Keratinocyte (primary cell): Measurements from ENCODE around the gene HDGFL1. TPM values are rescaled to one million over a fixed set of nuclear protein-coding genes. Genes with fewer than 3 reads are reported as not detected.

Experiments
- DNase-seq: peaks from one replicate; pipeline ENCODE4 v3.0.0-alpha.2; 2011; ENCODE audit warnings: low read depth, missing footprints, low spot score
- FAIRE-seq: peaks from 2 replicates; lab custom pipeline; 2011; peaks lifted over from hg19 to GRCh38; lab: Jason Lieb, UNC
- H2AFZ ChIP-seq: 2 replicates; pipeline ENCODE4 v1.6.0; 2012; ENCODE audit warnings: low read length, control low read depth, inconsistent platforms; ENCODE audit not compliant: control insufficient read depth
- H3K27ac ChIP-seq: 2 replicates; pipeline ENCODE4 v1.5.1; 2011; ENCODE audit warnings: low read length; ENCODE audit not compliant: control insufficient read depth, insufficient read depth
- H3K27me3 ChIP-seq: 3 replicates; pipeline ENCODE4 v1.6.0; 2011; ENCODE audit warnings: low read length; ENCODE audit not compliant: control insufficient read depth, insufficient read depth; ENCODE audit errors: extremely low read depth
- H3K36me3 ChIP-seq, 2 experiments: 2 replicates in 1 of 2; 3 replicates in 1 of 2; pipeline ENCODE4 v1.5.1; 2011; ENCODE audit warnings: low read length in 2 of 2, mild to moderate bottlenecking in 1 of 2; ENCODE audit not compliant: control insufficient read depth in 2 of 2, insufficient read depth in 2 of 2; ENCODE audit errors: extremely low read depth in 1 of 2
- H3K4me1 ChIP-seq: 3 replicates; pipeline ENCODE4 v1.5.1; 2011; ENCODE audit warnings: low read length; ENCODE audit not compliant: control insufficient read depth, insufficient read depth; ENCODE audit errors: extremely low read depth
- H3K4me2 ChIP-seq: 3 replicates; pipeline ENCODE4 v1.6.0; 2011; ENCODE audit warnings: low read depth, low read length; ENCODE audit not compliant: control insufficient read depth, insufficient read depth; ENCODE audit errors: extremely low read depth
- H3K4me3 ChIP-seq, 3 experiments: fragments of 200-600 bp in 1 of 3; sonication (generic) in 1 of 3; 2 replicates in 2 of 3; 3 replicates in 1 of 3; pipeline ENCODE4 v1.5.1; 2011 to 2016; ENCODE audit warnings: low read length in 3 of 3, mild to moderate bottlenecking in 3 of 3, control low read depth in 2 of 3, inconsistent platforms in 1 of 3, low read depth in 1 of 3, mixed read lengths in 1 of 3, mixed run types in 1 of 3, moderate library complexity in 1 of 3; ENCODE audit not compliant: control insufficient read depth in 2 of 3, insufficient read depth in 2 of 3; ENCODE audit errors: extremely low read depth in 1 of 3
- H3K79me2 ChIP-seq: 2 replicates; pipeline ENCODE4 v1.6.0; 2012; ENCODE audit warnings: low read length; ENCODE audit not compliant: control insufficient read depth, insufficient read depth
- H3K9ac ChIP-seq: 3 replicates; pipeline ENCODE4 v1.6.0; 2011; ENCODE audit warnings: low read length; ENCODE audit not compliant: control insufficient read depth, insufficient read depth; ENCODE audit errors: extremely low read depth
- H3K9me1 ChIP-seq: 3 replicates; pipeline ENCODE4 v1.6.0; 2011; ENCODE audit warnings: low read length; ENCODE audit not compliant: control insufficient read depth, insufficient read depth; ENCODE audit errors: extremely low read depth
- H3K9me3 ChIP-seq: 2 replicates; pipeline ENCODE4 v1.5.1; 2012; ENCODE audit warnings: low read depth, low read length; ENCODE audit not compliant: control insufficient read depth
- H4K20me1 ChIP-seq: 3 replicates; pipeline ENCODE4 v1.6.0; 2011; ENCODE audit warnings: low read length; ENCODE audit not compliant: control insufficient read depth, insufficient read depth; ENCODE audit errors: extremely low read depth
- CTCF ChIP-seq, 3 experiments: IDR thresholded peaks in 1 of 3; conservative IDR thresholded peaks in 1 of 3; optimal IDR thresholded peaks in 1 of 3; 2 replicates in 2 of 3; 3 replicates in 1 of 3; pipeline versions ENCODE3 to v1.5.1; 2011; ENCODE audit warnings: low read length in 3 of 3, mild to moderate bottlenecking in 3 of 3, moderate library complexity in 2 of 3, control low read depth in 1 of 3, inconsistent platforms in 1 of 3; ENCODE audit not compliant: insufficient read depth in 2 of 3; ENCODE audit errors: extremely low read depth in 1 of 3
- EZH2 ChIP-seq: IDR thresholded peaks from one replicate; pipeline ENCODE4 v1.6.1; 2012; ENCODE audit warnings: inconsistent platforms, mild to moderate bottlenecking, low read length, moderate library complexity
- dilution Hi-C: fragments of 300-500 bp; cut with MboI; formaldehyde crosslinking; loops from one replicate; pipeline ENCODE4 v1.7.0; 2020; ENCODE audit warnings: low sequenced_read_pairs; ENCODE audit not compliant: extremely low pct_ligation_motif_present
- polyA plus RNA-seq, 5 experiments: library from polyadenylated mRNA; depleted of rRNA in 3 of 5; stranded (reverse) in 3 of 5; stranded (forward) in 1 of 5; unstranded in 1 of 5; fragments of >200 nt; gene quantifications; 1 replicate in 1 of 5; 2 replicates in 3 of 5; 3 replicates in 1 of 5; pipeline versions ENCODE4 v1.2.1 to v1.2.3, GENCODE V29; 2011 to 2012; ENCODE audit warnings: missing spikeins in 2 of 5, low read depth in 1 of 5, low replicate concordance in 1 of 5

The HDGFL1 gene
- polyA plus RNA-seq, 1 donor (not counting 4 experiments of a cell fraction or from before 2014, with no cell fraction given): not detected

GRCh38 chr6:22614547-22614946, 45.2 kb downstream of the HDGFL1 start:
- no peak for TF ChIP-seq CTCF (optimal IDR thresholded peaks at IDR 0.05 in 1 of 3, IDR thresholded peaks at IDR 0.05 in 1 of 3, conservative IDR thresholded peaks at IDR 0.05 in 1 of 3; ENCODE audit: extremely low read depth in 1 of 3, insufficient read depth in 2 of 3, low read length in 3 of 3)
- TF ChIP-seq EZH2: no peak
- Histone ChIP-seq H3K9ac (no peak overlapping the region), H3K27ac (no peak overlapping the region), H2AFZ (no peak overlapping the region), H3K4me2 (no peak overlapping the region), H3K9me1 (no peaks in the 10 kb centered on the region), H3K4me1 (no peaks in the 10 kb centered on the region), H3K4me3 (no peak overlapping the region), H3K79me2 (no peaks in the 10 kb centered on the region), H3K9me3 (no peaks in the 10 kb centered on the region), H3K27me3 (no peaks in the 10 kb centered on the region), H3K36me3 (no peaks in the 10 kb centered on the region), H4K20me1 (no peaks in the 10 kb centered on the region)
- DNase-seq (no peak), FAIRE-seq (no peak)
- dilution Hi-C loops: no loop called here

GRCh38 chr6:22621028-22621427, 51.7 kb downstream of the HDGFL1 start:
- H3K9me3 ChIP-seq: no peaks in the 10 kb centered on the region
- DNase-seq (no peak), FAIRE-seq (no peak)
- H3K4me3 ChIP-seq: no peak overlapping the region
- no peaks in the 10 kb centered on the region for H3K79me2 ChIP-seq
- H3K36me3 ChIP-seq: no peaks in the 10 kb centered on the region
- no peak overlapping the region for H2AFZ ChIP-seq
- H4K20me1 ChIP-seq: no peaks in the 10 kb centered on the region
- no peak overlapping the region for H3K9ac ChIP-seq
- dilution Hi-C loops: no loop called here
- no peak overlapping the region for H3K27ac ChIP-seq
- no peaks in the 10 kb centered on the region for H3K4me1 ChIP-seq
- H3K4me2 ChIP-seq: no peak overlapping the region
- no peaks in the 10 kb centered on the region for H3K27me3 ChIP-seq
- TF ChIP-seq EZH2: no peak
- TF ChIP-seq CTCF (optimal IDR thresholded peaks at IDR 0.05 in 1 of 3, IDR thresholded peaks at IDR 0.05 in 1 of 3, conservative IDR thresholded peaks at IDR 0.05 in 1 of 3; ENCODE audit: extremely low read depth in 1 of 3, insufficient read depth in 2 of 3, low read length in 3 of 3): no peak
- H3K9me1 ChIP-seq: no peaks in the 10 kb centered on the region
